Measurements from ENCODE around the gene GRM4.

The GRM4 gene

GRCh38 chr6:34029489-34030280 is 116.2 kb downstream of the GRM4 start:
- Histone ChIP-seq H3K4ac (ENCODE audit: low read depth in 1 of 2, low read length in 2 of 2) (no peak overlapping the region), H2BK5ac (ENCODE audit: low read depth, low read length, poor library complexity, severe bottlenecking) (no peak overlapping the region), H3K9me3 (ENCODE audit: control insufficient read depth, low read length) (no peaks in the 10 kb centered on the region), H2BK120ac (ENCODE audit: low read depth, low read length) (no peak overlapping the region), H2AK5ac (ENCODE audit: low read length, severe bottlenecking) (no peak overlapping the region), H4K8ac (ENCODE audit: low read length) (no peak overlapping the region), H4K91ac (ENCODE audit: low read length) (no peak overlapping the region), H3K18ac (ENCODE audit: low read depth in 1 of 2, low read length in 2 of 2) (no peak overlapping the region), H3K4me1 (ENCODE audit: control insufficient read depth, insufficient read depth, low read depth, low read length) (peaks cover 9% of the 10 kb centered on the region), H3K79me1 (replicated peaks; ENCODE audit: low read length, poor library complexity, severe bottlenecking) (no peaks in the 10 kb centered on the region), H2BK12ac (ENCODE audit: low read length in 2 of 2) (no peak overlapping the region), H3K23ac (ENCODE audit: low read length in 2 of 2) (no peak overlapping the region), H2BK15ac (ENCODE audit: low read depth, poor library complexity, severe bottlenecking) (no peak overlapping the region), H3K27me3 (ENCODE audit: control insufficient read depth in 1 of 2, insufficient read depth in 1 of 2, low read length in 2 of 2) (peaks cover 27 to 83% of the 10 kb centered on the region in 2 experiments), H3K36me3 (ENCODE audit: control insufficient read depth in 1 of 2, insufficient read depth in 2 of 2, low read depth in 1 of 2, low read length in 2 of 2) (no peaks in the 10 kb centered on the region), H2AFZ (ENCODE audit: low read depth, low read length) (no peak overlapping the region), H3K27ac (ENCODE audit: low read length, poor library complexity, severe bottlenecking) (no peak overlapping the region), H3K9ac (ENCODE audit: low read length) (no peak overlapping the region), H3K4me2 (ENCODE audit: low read length, poor library complexity, severe bottlenecking) (no peak overlapping the region), H3K4me3 (ENCODE audit: insufficient read depth in 1 of 2, low read depth in 1 of 2, low read length in 2 of 2) (no peak overlapping the region), H3K14ac (ENCODE audit: low read length in 2 of 2) (no peak overlapping the region)
- WGBS: 89% methylated on average over 14 of the region's 15 CpGs
- DNase-seq: no peak

GRCh38 chr6:34028691-34029360 is 117.1 kb downstream of the GRM4 start:
- Histone ChIP-seq H3K27ac (ENCODE audit: low read length, poor library complexity, severe bottlenecking) (no peak overlapping the region), H4K91ac (ENCODE audit: low read length) (no peak overlapping the region), H2AK5ac (ENCODE audit: low read length, severe bottlenecking) (no peak overlapping the region), H2BK15ac (ENCODE audit: low read depth, poor library complexity, severe bottlenecking) (no peak overlapping the region), H2BK5ac (ENCODE audit: low read depth, low read length, poor library complexity, severe bottlenecking) (no peak overlapping the region), H3K9me3 (ENCODE audit: control insufficient read depth, low read length) (peaks cover 4% of the 10 kb centered on the region), H3K4ac (ENCODE audit: low read depth in 1 of 2, low read length in 2 of 2) (no peak overlapping the region), H3K9ac (ENCODE audit: low read length) (no peak overlapping the region), H2BK120ac (ENCODE audit: low read depth, low read length) (no peak overlapping the region), H2BK12ac (ENCODE audit: low read length in 2 of 2) (no peak overlapping the region), H3K14ac (ENCODE audit: low read length in 2 of 2) (no peak overlapping the region), H3K4me1 (ENCODE audit: control insufficient read depth, insufficient read depth, low read depth, low read length) (peaks cover 9% of the 10 kb centered on the region), H3K4me2 (ENCODE audit: low read length, poor library complexity, severe bottlenecking) (no peak overlapping the region), H3K23ac (ENCODE audit: low read length in 2 of 2) (no peak overlapping the region), H3K27me3 (ENCODE audit: control insufficient read depth in 1 of 2, insufficient read depth in 1 of 2, low read length in 2 of 2) (peaks cover 28 to 83% of the 10 kb centered on the region in 2 experiments), H3K4me3 (ENCODE audit: insufficient read depth in 1 of 2, low read depth in 1 of 2, low read length in 2 of 2) (no peak overlapping the region), H3K79me1 (replicated peaks; ENCODE audit: low read length, poor library complexity, severe bottlenecking) (no peaks in the 10 kb centered on the region), H4K8ac (ENCODE audit: low read length) (no peak overlapping the region), H3K36me3 (ENCODE audit: control insufficient read depth in 1 of 2, insufficient read depth in 2 of 2, low read depth in 1 of 2, low read length in 2 of 2) (no peaks in the 10 kb centered on the region), H3K18ac (ENCODE audit: low read depth in 1 of 2, low read length in 2 of 2) (no peak overlapping the region), H2AFZ (ENCODE audit: low read depth, low read length) (no peak overlapping the region)
- 88% methylated on average over 18 of the region's 18 CpGs for WGBS
- DNase-seq: no peak

- H3K4me2 ChIP-seq (ENCODE audit: low read length, poor library complexity, severe bottlenecking): no peak overlapping the region
- H2BK5ac ChIP-seq (ENCODE audit: low read depth, low read length, poor library complexity, severe bottlenecking): no peak overlapping the region
- no peak overlapping the region for H3K27ac ChIP-seq (ENCODE audit: low read length, poor library complexity, severe bottlenecking)
- H2BK12ac ChIP-seq (ENCODE audit: low read length in 2 of 2): no peak overlapping the region
- H3K9me3 ChIP-seq (ENCODE audit: control insufficient read depth, low read length): peaks cover 4% of the 10 kb centered on the region
- H3K18ac ChIP-seq (ENCODE audit: low read depth in 1 of 2, low read length in 2 of 2): no peak overlapping the region
- H3K9ac ChIP-seq (ENCODE audit: low read length): no peak overlapping the region
- H2BK15ac ChIP-seq (ENCODE audit: low read depth, poor library complexity, severe bottlenecking): no peak overlapping the region
- no peak for DNase-seq
- no peaks in the 10 kb centered on the region for H3K36me3 ChIP-seq (ENCODE audit: control insufficient read depth in 1 of 2, insufficient read depth in 2 of 2, low read depth in 1 of 2, low read length in 2 of 2)
- no peak overlapping the region for H4K91ac ChIP-seq (ENCODE audit: low read length)
- H3K4me3 ChIP-seq (ENCODE audit: insufficient read depth in 1 of 2, low read depth in 1 of 2, low read length in 2 of 2): no peak overlapping the region
- no peak overlapping the region for H2AFZ ChIP-seq (ENCODE audit: low read depth, low read length)
- no peak overlapping the region for H2BK120ac ChIP-seq (ENCODE audit: low read depth, low read length)
- 93% methylated on average over 31 of the region's 31 CpGs for WGBS
- no peaks in the 10 kb centered on the region for H3K79me1 ChIP-seq (replicated peaks; ENCODE audit: low read length, poor library complexity, severe bottlenecking)
- no peak overlapping the region for H3K4ac ChIP-seq (ENCODE audit: low read depth in 1 of 2, low read length in 2 of 2)
- no peak overlapping the region for H2AK5ac ChIP-seq (ENCODE audit: low read length, severe bottlenecking)
- H3K14ac ChIP-seq (ENCODE audit: low read length in 2 of 2): no peak overlapping the region
- no peak overlapping the region for H4K8ac ChIP-seq (ENCODE audit: low read length)
- H3K27me3 ChIP-seq (ENCODE audit: control insufficient read depth in 1 of 2, insufficient read depth in 1 of 2, low read length in 2 of 2): peaks cover 34 to 84% of the 10 kb centered on the region in 2 experiments
- no peak overlapping the region for H3K23ac ChIP-seq (ENCODE audit: low read length in 2 of 2)
- H3K4me1 ChIP-seq (ENCODE audit: control insufficient read depth, insufficient read depth, low read depth, low read length): peaks cover 9% of the 10 kb centered on the region
Observed at GRCh38 chr6:34027939-34028441, 117.9 kb downstream of the GRM4 start.

- H3K9me3 ChIP-seq (ENCODE audit: control insufficient read depth, low read length): peaks cover 4% of the 10 kb centered on the region
- no peak overlapping the region for H2BK120ac ChIP-seq (ENCODE audit: low read depth, low read length)
- WGBS: 61% methylated on average over 17 of the region's 17 CpGs
- H3K9ac ChIP-seq (ENCODE audit: low read length): no peak overlapping the region
- no peak overlapping the region for H3K4me2 ChIP-seq (ENCODE audit: low read length, poor library complexity, severe bottlenecking)
- H3K18ac ChIP-seq (ENCODE audit: low read depth in 1 of 2, low read length in 2 of 2): no peak overlapping the region
- H3K4me1 ChIP-seq (ENCODE audit: control insufficient read depth, insufficient read depth, low read depth, low read length): peaks cover 8% of the 10 kb centered on the region
- H3K27me3 ChIP-seq (ENCODE audit: control insufficient read depth in 1 of 2, insufficient read depth in 1 of 2, low read length in 2 of 2): peaks cover 38 to 85% of the 10 kb centered on the region in 2 experiments
- H2AFZ ChIP-seq (ENCODE audit: low read depth, low read length): no peak overlapping the region
- peak overlapping the region; percentile 52 for H2BK15ac ChIP-seq (ENCODE audit: low read depth, poor library complexity, severe bottlenecking)
- peak overlapping the region in 1 of 2 experiments; percentile 33 for H2BK12ac ChIP-seq (ENCODE audit: low read length in 2 of 2)
- no peaks in the 10 kb centered on the region for H3K36me3 ChIP-seq (ENCODE audit: control insufficient read depth in 1 of 2, insufficient read depth in 2 of 2, low read depth in 1 of 2, low read length in 2 of 2)
- H2AK5ac ChIP-seq (ENCODE audit: low read length, severe bottlenecking): no peak overlapping the region
- no peak overlapping the region for H3K23ac ChIP-seq (ENCODE audit: low read length in 2 of 2)
- H2BK5ac ChIP-seq (ENCODE audit: low read depth, low read length, poor library complexity, severe bottlenecking): no peak overlapping the region
- no peak overlapping the region for H3K27ac ChIP-seq (ENCODE audit: low read length, poor library complexity, severe bottlenecking)
- peak; percentile 39 for DNase-seq
- no peak overlapping the region for H4K8ac ChIP-seq (ENCODE audit: low read length)
- H4K91ac ChIP-seq (ENCODE audit: low read length): peak overlapping the region; percentile 69
- no peak overlapping the region for H3K14ac ChIP-seq (ENCODE audit: low read length in 2 of 2)
- no peaks in the 10 kb centered on the region for H3K79me1 ChIP-seq (replicated peaks; ENCODE audit: low read length, poor library complexity, severe bottlenecking)
- H3K4me3 ChIP-seq (ENCODE audit: insufficient read depth in 1 of 2, low read depth in 1 of 2, low read length in 2 of 2): no peak overlapping the region
- no peak overlapping the region for H3K4ac ChIP-seq (ENCODE audit: low read depth in 1 of 2, low read length in 2 of 2)
Observed at GRCh38 chr6:34027445-34027936, 118.4 kb downstream of the GRM4 start.

All from mesenchymal stem cell (in vitro differentiated cells and primary cell).